ENCODE results near the gene CUL1.

DNA sequence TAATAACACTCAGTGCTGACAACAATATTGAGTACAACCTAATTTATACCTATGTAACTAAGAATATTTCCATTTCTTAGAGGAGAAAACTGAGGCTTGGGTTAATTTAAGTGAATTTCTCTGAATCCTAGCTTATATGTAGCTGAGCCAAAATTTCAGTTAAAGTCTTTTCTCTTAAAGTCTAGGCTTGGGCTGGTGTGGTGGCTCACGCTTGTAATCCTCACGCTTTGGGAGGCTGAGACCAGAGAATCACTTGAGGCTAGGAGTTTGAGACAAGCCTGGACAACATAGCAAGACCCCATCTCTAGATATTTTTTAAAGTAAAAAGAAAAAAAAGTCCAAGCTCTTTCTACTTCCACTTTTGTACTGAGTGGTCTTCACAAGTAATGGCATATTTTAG is 92.1 kb downstream of the CUL1 start:
- TF ChIP-seq POLR2AphosphoS5 (IDR thresholded peaks at IDR 0.05; ENCODE audit: borderline replicate concordance, low read depth, low read length), result no peak
- no peak for TF ChIP-seq EZH2 (IDR thresholded peaks at IDR 0.05)
